ENCODE measurements around the gene ZNF853.
"Not testable (repeated sequence)": the region's sequence is repeated elsewhere in the genome, so short reads cannot be mapped to it uniquely, and the experiment has no call there.

The ZNF853 gene

DNA sequence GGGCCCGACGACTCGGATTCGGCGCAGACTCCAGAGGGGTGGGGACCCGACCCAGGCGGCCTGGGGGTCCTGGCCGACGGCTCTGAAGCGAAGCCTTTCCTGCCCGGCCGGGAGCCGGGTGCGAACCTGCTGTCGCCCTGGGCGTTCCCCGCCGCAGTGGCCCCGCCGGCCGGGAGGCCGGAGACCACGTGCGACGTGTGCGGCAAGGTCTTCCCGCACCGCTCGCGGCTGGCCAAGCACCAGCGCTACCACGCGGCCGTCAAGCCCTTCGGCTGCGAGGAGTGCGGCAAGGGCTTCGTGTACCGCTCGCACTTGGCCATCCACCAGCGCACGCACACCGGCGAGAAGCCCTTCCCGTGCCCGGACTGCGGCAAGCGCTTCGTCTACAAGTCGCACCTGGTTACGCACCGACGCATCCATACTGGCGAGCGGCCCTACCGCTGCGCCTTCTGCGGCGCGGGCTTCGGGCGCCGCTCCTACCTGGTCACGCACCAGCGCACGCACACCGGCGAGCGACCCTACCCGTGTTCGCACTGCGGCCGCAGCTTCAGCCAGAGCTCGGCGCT lies 37.1 kb downstream of the ZNF853 start:
- DNase-seq (ENCODE audit: low read depth in 2 of 2): no peak

DNA sequence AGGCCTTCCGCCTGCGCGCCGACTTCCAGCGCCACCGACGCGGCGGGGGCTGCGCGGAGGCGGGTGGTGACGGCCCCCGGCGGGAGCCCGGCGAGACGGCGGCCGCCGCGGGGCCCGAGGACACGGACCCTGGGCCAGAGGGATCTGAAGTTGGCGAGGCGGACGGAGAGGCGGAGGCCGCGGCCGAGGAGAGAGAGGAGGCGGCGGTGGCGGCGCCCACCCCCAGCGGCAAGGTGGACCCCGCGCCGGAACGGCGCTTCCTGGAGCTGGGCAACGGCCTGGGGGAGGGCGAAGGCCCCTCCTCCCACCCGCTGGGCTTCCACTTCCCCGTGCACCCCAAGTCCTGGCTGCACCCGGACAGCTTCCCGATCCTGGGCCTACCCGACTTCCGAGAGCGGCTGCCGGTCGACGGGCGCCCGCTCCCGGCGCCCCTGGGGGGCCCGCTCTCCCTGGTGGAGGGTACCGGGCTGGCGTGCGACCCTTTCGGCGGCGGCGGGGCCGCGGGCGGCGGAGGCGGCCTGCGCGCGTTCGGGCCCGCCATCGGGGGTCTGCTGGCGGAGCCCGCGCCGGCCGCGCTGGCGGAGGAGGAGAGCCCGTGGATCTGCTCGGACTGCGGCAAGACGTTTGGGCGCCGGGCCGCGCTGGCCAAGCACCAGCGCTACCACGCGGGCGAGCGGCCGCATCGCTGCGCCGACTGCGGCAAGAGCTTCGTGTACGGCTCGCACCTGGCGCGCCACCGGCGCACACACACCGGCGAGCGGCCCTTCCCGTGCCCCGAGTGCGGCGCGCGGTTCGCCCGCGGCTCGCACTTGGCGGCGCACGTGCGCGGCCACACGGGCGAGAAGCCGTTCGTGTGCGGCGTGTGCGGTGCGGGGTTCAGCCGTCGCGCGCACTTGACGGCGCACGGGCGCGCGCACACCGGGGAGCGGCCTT lies 37.9 kb downstream of the ZNF853 start:
- no peak for DNase-seq (ENCODE audit: low read depth in 2 of 2)

DNA sequence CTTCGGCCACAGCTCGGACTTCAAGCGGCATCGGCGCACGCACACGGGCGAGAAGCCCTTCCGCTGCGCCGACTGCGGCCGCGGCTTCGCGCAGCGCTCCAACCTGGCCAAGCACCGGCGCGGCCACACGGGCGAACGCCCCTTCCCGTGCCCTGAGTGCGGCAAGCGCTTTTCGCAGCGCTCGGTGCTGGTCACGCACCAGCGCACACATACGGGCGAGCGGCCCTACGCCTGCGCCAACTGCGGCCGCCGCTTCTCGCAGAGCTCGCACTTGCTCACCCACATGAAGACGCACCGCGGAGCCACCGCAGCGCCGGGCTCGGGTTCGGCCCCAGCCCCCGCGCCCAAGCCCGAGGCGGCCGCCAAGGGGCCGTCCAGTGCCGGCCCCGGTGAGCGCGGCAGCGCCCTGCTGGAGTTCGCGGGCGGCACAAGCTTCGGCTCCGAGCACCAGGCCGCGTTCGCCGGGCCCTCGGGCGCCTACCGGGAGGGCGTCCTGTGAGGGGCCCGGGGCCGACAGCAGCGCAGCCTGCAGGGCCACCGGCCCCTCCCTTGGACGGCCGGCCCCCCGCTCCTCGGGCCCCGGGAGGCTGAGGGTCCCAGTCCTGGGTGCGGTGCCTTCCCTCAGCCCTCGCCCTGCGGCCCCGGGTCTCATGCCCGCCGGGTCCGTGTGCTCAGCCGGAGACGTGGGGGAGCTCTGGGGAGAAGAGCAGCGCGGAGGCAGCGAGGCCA lies 38.9 kb downstream of the ZNF853 start:
- no peak for DNase-seq (ENCODE audit: low read depth in 2 of 2)

DNA sequence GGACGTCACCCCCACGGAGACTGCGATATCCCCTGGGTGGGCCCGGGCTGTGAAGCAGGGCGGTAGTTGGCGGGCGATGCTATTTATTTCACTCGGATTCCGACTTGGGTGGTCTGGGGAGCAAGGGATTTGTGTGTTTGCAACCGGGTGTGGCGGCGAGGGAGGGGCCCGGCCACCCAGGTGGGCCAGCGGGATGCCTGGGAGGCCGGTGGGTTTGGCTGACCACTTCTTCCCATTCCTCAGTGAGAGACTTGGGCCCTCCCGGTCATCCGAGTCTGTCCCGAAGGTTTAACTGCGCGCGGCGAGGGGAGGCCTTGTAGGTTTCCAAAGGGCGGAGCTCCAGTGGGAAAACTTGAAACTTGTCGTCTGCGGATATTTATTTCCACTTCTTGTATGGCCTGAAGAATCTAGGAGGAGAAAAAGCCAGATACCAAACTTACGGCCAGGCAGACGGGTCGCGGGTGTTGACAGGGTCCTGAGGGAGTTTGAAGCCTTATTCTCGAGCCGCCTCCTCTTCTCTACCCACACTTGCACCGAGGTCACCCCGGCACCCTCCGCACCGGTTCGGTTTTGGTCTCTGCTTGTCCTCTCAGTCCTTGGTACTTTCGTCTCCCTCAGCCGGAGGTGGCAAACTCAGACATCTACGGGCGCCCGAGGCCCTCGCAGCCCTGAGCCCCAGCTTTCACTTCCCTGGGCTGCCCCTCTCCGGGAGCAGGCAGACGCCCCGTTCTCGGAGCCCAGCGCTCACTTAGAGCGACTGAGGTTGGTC lies 39.6 kb downstream of the ZNF853 start:
- DNase-seq (ENCODE audit: low read depth in 2 of 2): no peak

DNA sequence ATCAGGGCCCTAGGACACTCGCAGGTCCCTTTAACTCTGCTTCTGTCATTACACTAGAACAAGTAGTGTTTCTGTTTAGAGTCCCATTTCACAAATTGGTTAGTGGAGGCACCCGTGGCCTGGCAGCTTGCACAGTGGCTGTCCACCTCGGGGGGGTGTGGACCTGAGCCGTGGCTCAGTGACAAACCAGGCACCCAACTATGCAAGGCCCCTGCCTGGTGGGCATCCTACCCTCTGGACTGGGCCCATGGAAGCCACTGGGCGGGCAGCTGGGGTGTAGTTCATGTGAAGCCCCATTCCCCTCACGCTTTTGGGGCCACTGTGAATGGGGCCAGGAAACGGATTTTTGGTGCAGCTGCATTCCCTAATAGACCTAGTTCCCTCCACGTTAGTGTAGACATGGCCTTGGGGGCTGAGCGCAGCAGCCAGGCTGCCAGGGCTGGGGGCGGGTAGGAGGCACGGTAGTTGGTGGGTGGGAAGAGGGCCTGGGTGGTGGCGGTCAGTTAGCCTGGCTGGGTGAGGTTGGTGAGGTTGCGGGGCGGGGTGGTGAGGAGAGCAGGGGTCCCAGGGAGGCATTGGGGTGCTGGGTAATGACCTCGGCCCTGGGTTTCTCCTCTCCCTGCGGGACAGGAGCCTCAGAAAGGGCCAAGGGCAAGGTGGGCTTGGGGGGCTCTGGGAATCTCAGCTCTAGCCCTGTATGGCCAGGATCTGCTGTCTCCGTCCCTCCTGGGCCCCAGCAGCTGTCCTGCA lies 40.4 kb downstream of the ZNF853 start:
- DNase-seq (ENCODE audit: low read depth in 2 of 2): no peak

DNA sequence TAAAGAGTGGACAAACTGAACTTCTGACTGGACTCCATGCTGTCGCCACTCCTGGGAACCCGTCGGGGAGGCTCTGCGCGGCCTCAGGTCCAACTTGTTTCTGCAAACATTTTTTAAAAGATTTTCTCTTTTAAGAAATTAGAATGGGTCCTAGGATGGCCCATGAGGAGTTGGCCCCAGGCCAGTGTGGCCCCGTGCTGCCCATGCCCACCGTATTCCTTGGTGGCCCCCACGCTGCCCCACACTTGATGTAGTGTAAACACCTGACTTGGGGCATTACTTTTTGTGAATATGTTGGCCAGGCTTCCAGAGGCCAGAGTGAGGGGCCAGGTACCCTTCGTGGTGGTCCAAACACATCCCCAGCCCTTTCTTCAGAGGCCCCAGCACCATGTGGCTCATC lies 41.0 kb downstream of the ZNF853 start:
- no peak for DNase-seq (ENCODE audit: low read depth in 2 of 2)

DNA sequence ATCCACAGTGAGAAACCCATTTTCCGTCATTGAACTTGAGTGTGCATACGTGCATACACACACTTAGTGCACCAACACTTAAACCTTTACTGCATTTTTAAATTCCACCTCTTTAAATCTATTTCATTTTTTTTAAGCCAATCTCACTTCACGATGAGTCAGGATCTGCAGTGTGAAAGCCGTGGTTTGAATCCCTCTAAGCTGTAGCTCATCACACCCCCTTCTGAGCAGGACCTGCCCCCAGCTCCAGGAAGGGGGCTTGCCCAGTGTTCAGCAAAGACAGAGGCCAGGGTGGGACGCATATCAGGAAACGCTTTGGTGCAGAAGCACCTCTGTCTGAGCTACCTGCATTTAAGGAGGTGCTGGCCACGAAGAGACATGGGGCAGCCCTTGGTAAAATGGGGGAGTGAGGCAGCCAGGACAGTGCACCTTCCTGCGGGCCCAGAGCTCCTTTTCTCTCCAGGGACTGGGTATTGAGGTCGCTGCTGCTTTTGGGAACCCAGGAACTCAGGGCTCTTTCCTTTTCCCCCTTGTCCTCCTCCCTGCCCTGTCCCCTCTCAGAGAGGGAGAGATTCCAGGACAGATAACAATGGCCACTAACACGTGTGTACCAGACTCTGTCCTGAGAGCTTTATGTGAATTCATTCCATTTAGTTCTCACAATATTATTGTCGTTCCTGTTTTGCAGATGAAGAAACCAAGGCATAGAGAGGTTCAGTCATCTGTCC lies 43.4 kb downstream of the ZNF853 start:
- DNase-seq (ENCODE audit: low read depth in 2 of 2): no peak

DNA sequence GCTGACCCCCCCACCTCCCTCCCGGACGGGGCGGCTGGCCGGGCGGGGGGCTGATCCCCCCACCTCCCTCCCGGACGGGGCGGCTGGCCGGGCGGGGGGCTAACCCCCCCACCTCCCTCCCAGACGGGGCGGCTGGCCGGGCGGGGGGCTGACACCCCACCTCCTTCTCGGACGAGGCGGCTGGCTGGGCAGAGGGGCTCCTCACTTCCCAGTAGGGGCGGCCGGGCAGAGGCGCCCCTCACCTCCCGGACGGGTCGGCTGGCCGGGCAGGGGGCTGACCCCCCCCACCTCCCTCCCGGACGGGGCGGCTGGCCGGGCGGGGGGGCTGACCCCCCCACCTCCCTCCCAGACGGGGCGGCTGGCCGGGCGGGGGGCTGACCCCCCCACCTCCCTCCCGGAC lies 55.4 kb downstream of the ZNF853 start:
- DNase-seq (ENCODE audit: low read depth in 2 of 2): not testable (repeated sequence)

Data from fibroblast of skin of left biceps (primary cell).